Osteoblast (primary cell): ENCODE data around the gene TNP2. TPM values are rescaled to one million over a fixed set of nuclear protein-coding genes. Genes with fewer than 3 reads are reported as not detected.

Experiments used
- DNase-seq: peaks from one replicate; pipeline ENCODE4 v3.0.0; 2011; ENCODE audit warnings: low spot score, mixed read lengths; ENCODE audit not compliant: insufficient read length; ENCODE audit errors: missing footprints
- H2AFZ ChIP-seq: 2 replicates; pipeline ENCODE4 v1.6.0; 2011; ENCODE audit warnings: mild to moderate bottlenecking, low read length
- H3K27ac ChIP-seq: 2 replicates; pipeline ENCODE4 v1.5.1; 2011; ENCODE audit warnings: mild to moderate bottlenecking, low read depth, low read length, moderate library complexity
- H3K27me3 ChIP-seq: 2 replicates; pipeline ENCODE4 v1.6.0; 2012; ENCODE audit warnings: mild to moderate bottlenecking, control low read depth, inconsistent platforms, low read length, moderate library complexity; ENCODE audit not compliant: insufficient read depth
- H3K36me3 ChIP-seq: 2 replicates; pipeline ENCODE4 v1.5.1; 2011; ENCODE audit warnings: mild to moderate bottlenecking, low read length, control low read depth, moderate library complexity; ENCODE audit not compliant: insufficient read depth
- H3K4me1 ChIP-seq: 2 replicates; pipeline ENCODE4 v1.5.1; 2011; ENCODE audit warnings: mild to moderate bottlenecking, low read length, control low read depth, moderate library complexity; ENCODE audit not compliant: insufficient read depth
- H3K4me2 ChIP-seq: 2 replicates; pipeline ENCODE4 v1.6.0; 2011; ENCODE audit warnings: mild to moderate bottlenecking, low read length; ENCODE audit not compliant: insufficient read depth
- H3K4me3 ChIP-seq: fragments of 200-600 bp; sonication (generic); 3 replicates; pipeline ENCODE4 v1.5.1; 2012; ENCODE audit warnings: mild to moderate bottlenecking, low read length, inconsistent platforms; ENCODE audit not compliant: insufficient read depth
- H3K79me2 ChIP-seq: 2 replicates; pipeline ENCODE4 v1.6.0; 2012; ENCODE audit warnings: mild to moderate bottlenecking, low read length, control low read depth, inconsistent platforms; ENCODE audit not compliant: insufficient read depth
- H3K9me3 ChIP-seq: 2 replicates; pipeline ENCODE4 v1.5.1; 2011; ENCODE audit warnings: low read depth, low read length, control low read depth
- H4K20me1 ChIP-seq: 2 replicates; pipeline ENCODE4 v1.6.0; 2012; ENCODE audit warnings: mild to moderate bottlenecking, low read length, control low read depth; ENCODE audit not compliant: insufficient read depth
- CTCF ChIP-seq: IDR thresholded peaks from 2 replicates; pipeline ENCODE4 v1.5.1; 2011; ENCODE audit warnings: mild to moderate bottlenecking, low read depth, low read length, moderate library complexity; ENCODE audit errors: extremely low read depth
- total RNA-seq: library from RNA; depleted of rRNA; stranded (reverse); fragments of >200 nt; gene quantifications from 2 replicates; pipeline ENCODE4 v1.2.3, GENCODE V29; 2012

TNP2 gene
- total RNA-seq: not detected in 2 replicates

GRCh38 chr16:11268921-11269375 is at the start of gene TNP2:
Gene TNP2, minus strand, starts transcription at chr16:11269325. Its CDS starts 63 bp downstream, at chr16:11269262.
- H3K4me1 ChIP-seq: no peaks in the 10 kb centered on the region
- peak; percentile 19 for DNase-seq
- H4K20me1 ChIP-seq: no peaks in the 10 kb centered on the region
- H2AFZ ChIP-seq: no peak within 1 kb of the TSS
- no peak for TF ChIP-seq CTCF
- H3K4me3 ChIP-seq: no peak within 1 kb of the TSS
- no peaks in the 10 kb centered on the region for H3K36me3 ChIP-seq
- no peaks in the 10 kb centered on the region for H3K9me3 ChIP-seq
- H3K79me2 ChIP-seq: no peaks in the 10 kb centered on the region
- H3K27ac ChIP-seq: no peak within 1 kb of the TSS
- H3K27me3 ChIP-seq: peaks cover 4% of the 10 kb centered on the region
- no peak within 1 kb of the TSS for H3K4me2 ChIP-seq

- DNase-seq: peak; percentile 8
- no peak overlapping the region for H3K27ac ChIP-seq
- H3K4me2 ChIP-seq: no peak overlapping the region
- H2AFZ ChIP-seq: no peak overlapping the region
- no peak for TF ChIP-seq CTCF
- no peaks in the 10 kb centered on the region for H3K79me2 ChIP-seq
- no peaks in the 10 kb centered on the region for H3K27me3 ChIP-seq
- H3K36me3 ChIP-seq: no peaks in the 10 kb centered on the region
- no peaks in the 10 kb centered on the region for H4K20me1 ChIP-seq
- H3K4me3 ChIP-seq: no peak overlapping the region
- H3K4me1 ChIP-seq: no peaks in the 10 kb centered on the region
- no peaks in the 10 kb centered on the region for H3K9me3 ChIP-seq
Measured at GRCh38 chr16:11318817-11319216, 49.7 kb upstream of the TNP2 start.

GRCh38 chr16:11316331-11317015 is 47.3 kb upstream of the TNP2 start:
- peaks cover 12% of the 10 kb centered on the region for H3K4me1 ChIP-seq

More at GRCh38 chr16:11316331-11317015, 47.3 kb upstream of the TNP2 start:
- H3K36me3 ChIP-seq: no peaks in the 10 kb centered on the region
- no peaks in the 10 kb centered on the region for H3K27me3 ChIP-seq
- no peak overlapping the region for H3K27ac ChIP-seq
- no peak for TF ChIP-seq CTCF
- H4K20me1 ChIP-seq: no peaks in the 10 kb centered on the region
- H3K4me3 ChIP-seq: no peak overlapping the region
- H2AFZ ChIP-seq: no peak overlapping the region
- no peaks in the 10 kb centered on the region for H3K9me3 ChIP-seq
- peak; percentile 53 for DNase-seq
- no peaks in the 10 kb centered on the region for H3K79me2 ChIP-seq
- no peak overlapping the region for H3K4me2 ChIP-seq
